GM19035 (cell line): ENCODE results near the gene MGAT5B.
"Not testable (repeated sequence)": the region's sequence is repeated elsewhere in the genome, so short reads cannot be mapped to it uniquely, and the experiment has no call there.

Experiments
- ATAC-seq: cut with Tn5 transposase; IDR thresholded peaks from one replicate; pipeline ENCODE4 v1.9.1; 2021; ENCODE audit not compliant: unreplicated experiment

Gene MGAT5B, protein sequence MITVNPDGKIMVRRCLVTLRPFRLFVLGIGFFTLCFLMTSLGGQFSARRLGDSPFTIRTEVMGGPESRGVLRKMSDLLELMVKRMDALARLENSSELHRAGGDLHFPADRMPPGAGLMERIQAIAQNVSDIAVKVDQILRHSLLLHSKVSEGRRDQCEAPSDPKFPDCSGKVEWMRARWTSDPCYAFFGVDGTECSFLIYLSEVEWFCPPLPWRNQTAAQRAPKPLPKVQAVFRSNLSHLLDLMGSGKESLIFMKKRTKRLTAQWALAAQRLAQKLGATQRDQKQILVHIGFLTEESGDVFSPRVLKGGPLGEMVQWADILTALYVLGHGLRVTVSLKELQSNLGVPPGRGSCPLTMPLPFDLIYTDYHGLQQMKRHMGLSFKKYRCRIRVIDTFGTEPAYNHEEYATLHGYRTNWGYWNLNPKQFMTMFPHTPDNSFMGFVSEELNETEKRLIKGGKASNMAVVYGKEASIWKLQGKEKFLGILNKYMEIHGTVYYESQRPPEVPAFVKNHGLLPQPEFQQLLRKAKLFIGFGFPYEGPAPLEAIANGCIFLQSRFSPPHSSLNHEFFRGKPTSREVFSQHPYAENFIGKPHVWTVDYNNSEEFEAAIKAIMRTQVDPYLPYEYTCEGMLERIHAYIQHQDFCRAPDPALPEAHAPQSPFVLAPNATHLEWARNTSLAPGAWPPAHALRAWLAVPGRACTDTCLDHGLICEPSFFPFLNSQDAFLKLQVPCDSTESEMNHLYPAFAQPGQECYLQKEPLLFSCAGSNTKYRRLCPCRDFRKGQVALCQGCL

DNA sequence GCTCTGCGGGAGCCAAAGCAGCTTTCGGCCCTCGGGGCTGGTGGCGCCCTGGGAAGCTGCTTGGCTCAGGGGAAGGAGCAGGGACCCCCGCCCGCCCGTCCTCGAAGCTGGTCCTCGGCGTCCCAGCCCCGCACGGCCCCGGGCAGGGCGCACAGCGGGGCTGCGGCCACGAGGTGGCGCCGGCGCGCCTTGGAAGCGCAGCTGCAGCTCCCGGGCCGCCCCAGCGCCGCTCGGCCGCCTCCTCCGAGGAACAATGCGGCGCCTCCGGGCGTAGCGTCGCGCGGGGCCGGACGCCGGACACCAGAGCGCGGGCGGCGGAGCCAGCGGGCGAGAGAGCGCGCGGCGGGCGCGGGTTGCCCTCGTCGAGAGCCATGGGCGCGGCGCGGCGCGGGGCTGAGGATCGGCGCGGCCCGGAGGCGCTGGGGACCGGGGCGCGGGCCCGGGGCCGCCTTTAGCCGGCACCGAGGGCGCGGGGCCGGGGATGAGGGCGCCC is at the start of gene MGAT5B:
MGAT5B (plus strand) TSS at position 229 of the 493 bp plus-strand sequence. CDS start 626 bp downstream, outside the sequence.
- ATAC-seq, result peak; percentile 74

DNA sequence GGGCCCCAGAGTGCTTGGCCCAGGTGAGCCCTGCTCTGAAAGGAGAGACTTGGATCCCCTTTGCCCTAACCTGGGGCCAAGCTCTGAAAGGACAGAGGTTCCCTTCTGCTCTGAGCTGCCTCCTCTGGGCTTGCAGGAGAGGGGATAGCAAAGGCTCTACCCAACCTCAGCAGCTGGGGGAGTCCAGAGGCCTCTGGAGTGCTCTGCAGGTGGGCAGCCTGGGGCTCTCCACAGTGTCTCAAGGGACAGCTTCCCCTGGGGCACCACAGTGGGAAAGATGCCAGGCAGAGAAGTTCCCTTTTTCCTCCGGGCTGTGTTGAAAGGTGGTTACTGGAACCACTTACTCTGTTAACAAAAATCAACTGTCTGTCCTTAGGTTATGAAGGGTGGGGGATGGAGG is 48.2 kb upstream of the MGAT5B start:
- ATAC-seq, result no peak

DNA sequence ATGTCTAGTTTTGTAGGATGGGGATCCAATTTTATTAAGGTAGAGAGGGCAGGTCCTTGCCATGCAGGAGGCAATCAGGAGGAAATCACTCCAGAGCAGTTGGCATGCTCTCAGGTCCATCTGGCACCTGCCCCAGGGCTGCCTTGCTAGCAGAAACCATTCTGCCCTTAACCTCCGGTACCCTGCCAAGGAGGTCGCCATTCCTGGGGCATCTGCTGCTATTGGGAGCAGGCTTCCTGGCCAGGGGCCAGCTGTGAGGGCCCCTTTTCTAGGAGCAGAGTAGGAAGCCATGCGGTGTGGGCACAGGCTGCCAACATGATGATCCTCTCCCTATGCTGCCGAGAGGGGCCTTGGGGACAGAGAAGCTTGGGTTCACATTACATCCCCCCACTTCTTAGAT is 47.6 kb upstream of the MGAT5B start:
- no peak for ATAC-seq

DNA sequence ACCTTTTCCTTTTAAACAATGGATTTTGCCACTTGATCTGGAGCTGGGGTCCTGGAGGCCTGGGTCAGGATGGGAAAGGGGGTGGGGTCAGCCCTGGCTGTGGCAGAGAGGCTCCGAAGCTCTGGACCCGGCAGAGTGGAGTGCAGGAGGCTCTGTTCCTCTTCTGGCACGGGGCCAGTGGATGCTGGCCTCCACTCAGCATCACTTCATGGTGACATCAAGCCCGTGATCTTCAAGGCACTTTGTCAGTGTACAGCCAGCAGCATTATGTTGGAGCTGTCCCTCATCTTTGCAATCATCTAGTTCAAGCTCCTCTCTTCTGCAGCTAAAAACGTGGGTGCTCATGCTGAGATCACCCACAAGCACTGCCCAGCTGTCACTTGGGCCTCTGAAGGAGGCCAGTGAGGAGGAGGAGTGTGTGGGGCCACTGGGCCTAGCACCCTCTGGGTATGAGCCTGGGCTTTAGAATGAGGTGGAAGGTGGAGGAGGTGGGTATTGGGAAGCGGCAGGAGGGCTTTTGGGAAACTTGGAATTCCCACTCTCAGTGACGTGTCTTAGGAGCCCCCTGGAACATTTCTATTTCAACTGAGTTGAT is 45.9 kb upstream of the MGAT5B start:
- ATAC-seq, result no peak

DNA sequence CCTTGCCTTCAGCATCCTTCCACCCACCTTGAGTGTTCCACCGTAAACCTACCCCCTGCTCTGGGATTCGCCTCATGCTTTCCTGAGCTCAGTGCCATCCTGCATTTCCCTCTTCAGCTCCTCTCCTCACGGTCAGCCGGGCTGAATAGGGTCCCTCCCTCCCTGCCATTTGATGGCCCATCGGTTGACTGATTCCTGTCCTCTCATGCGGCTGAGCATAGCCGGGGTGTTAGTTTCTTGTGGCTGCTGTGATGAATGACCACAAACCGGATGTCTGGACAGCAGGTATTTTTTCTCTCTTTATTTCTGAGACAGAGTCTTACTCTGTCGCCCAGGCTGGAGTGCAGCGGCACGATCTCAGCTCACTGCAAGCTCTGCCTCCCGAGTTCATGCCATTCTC is 44.1 kb upstream of the MGAT5B start:
- no peak for ATAC-seq

DNA sequence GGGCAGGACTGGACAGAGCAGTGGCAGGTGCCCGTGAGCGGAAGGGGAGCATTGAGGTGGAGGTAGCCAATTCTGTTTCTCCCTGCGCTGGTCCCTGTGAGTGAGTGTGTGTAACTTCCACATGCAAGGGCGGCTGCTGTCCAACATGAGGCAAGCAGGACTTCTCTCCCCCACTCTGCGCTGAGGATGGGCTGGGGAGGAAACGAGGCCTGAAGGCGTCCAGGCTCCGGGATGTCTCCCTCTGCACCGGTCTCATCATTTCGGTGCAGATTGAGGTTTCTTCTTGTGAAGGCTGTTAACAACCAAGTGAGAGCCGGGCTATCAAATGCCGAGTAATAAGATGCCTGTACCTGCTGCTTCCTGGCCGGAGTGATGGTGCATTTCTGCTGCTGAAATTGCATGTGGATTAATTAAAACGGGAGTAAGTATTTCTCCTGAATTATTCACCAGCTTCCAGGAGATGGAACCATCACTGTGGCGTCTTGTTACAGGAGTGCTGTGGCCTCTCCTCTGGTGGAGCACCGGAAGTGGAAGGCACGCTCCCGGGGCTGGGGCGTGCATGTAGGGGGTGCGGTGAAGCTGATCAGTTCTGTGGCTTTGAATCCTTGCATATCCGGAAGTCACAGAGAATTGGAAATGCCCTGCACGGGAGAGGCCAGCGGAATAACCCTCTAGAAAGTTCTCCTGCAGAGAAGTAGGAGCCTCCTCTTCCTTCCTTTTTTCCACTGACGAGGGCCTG is 41.7 kb upstream of the MGAT5B start:
- ATAC-seq, result no peak

- no peak for ATAC-seq
These were observed 40.5 kb upstream of the MGAT5B start for GRCh38 chr17:76827736-76828135.

GRCh38 chr17:76830987-76831715 is 37.1 kb upstream of the MGAT5B start:
- ATAC-seq, result no peak

DNA sequence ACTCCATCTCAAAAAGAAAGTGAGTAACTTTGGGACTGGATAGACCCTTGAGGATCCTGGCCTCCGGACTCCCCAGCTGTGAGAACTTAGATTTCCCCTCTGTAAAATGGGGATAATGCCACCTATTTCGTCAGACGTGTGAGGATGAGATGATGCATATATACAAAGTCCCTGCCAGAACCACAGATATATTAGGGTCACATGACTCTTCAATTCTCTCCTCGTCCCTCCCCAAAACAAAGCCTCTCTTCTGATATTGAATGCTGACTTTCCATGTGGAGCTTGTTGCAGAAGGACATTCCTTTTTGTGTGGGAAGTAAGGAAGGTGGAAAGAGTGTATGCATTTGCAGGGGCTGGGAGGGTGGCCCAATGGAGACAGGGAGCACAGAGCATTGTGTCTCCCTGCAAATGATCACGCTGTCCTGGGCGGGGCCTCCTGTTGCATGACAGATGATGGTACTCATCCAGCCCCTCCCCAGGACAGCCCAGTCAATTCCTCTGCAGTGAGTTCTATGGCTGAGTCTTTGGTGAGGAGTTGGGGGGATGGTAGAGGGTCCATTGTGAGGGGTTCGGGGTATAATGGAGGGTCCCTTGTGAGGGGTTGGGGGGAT is 35.1 kb upstream of the MGAT5B start:
- no peak for ATAC-seq

DNA sequence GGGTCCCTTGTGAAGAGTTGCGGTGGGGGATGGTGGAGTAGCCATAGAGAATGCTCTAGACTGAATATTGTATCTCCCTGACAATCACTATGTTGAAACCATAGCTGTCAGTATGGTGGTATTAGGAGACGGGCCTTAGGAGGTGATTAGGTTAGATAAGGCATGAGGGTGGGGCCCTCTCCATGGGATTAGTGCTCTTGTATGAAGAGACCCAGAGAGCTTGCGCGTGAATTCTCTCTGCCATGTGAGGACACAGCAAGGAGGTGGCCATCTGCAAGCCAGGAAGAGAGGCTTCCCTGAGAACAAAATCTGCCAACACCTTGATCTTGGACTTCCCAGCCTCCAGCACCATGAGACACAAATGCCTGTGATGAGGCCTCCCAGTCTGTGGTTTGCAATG is 34.5 kb upstream of the MGAT5B start:
- ATAC-seq, result no peak

- ATAC-seq, result no peak
These were observed 33.3 kb upstream of the MGAT5B start for GRCh38 chr17:76834870-76835269.

DNA sequence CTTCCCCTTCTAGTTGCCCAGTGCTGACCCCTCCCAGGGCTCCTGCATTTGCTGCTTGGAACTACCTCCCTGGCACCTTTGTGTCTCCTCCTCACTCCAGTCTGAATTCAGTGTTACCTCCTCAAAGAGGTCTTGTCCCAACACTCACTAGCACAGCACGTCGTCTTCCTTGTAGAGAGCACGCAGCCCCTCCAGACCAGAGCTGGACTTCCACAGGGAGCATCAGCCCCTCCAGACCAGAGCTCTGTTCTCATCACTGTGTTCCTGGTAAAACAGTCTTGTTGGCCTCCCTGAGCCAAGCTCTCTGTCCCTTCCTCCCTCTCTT is 27.8 kb upstream of the MGAT5B start:
- ATAC-seq, result no peak

DNA sequence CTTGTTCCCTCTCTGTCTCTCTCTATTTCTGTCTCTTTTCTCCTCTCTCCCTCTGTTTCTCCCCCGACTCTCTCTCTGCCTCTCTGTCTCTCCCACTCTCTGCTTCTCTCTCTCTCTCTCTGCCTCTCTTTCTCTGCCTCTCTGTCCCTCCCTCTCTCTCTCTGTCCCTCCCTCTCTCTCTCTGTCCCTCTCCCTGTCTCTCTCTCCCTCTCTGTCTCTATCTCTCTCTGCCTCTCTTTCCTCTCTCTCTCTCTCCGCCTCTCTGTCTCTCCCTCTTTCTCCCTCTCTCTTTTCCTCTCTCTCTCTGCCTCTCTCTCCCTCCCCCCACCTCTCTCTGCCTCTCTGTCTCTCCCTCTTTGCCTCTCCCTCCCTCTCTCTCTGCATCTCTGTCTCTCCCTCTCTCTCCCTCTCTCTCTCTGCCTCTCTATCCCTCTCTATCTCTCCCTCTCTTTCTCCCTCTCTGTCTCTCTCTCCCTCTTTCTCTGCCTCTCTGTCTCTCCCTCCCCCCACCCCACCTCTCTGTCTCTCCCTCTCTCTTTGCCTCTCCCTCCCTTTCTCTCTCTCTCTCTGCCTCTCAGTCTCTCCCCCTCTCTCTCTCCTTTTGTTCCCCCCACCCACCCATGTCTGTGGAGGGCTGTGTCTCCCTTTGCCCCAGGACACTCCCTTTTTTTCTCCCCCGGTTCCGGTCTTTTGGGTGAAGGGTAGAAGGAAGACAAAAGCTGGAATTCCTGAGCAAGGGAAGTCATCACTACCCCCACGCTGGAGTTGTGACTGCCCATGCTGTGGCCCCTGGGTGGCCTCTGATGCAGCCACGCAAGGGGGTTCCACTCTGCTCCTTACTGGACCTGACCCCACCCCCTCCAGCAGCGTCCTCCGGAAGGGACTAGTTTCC is 27.1 kb upstream of the MGAT5B start:
- no peak for ATAC-seq

GRCh38 chr17:76841776-76842405 is 26.3 kb upstream of the MGAT5B start:
- ATAC-seq, result no peak

DNA sequence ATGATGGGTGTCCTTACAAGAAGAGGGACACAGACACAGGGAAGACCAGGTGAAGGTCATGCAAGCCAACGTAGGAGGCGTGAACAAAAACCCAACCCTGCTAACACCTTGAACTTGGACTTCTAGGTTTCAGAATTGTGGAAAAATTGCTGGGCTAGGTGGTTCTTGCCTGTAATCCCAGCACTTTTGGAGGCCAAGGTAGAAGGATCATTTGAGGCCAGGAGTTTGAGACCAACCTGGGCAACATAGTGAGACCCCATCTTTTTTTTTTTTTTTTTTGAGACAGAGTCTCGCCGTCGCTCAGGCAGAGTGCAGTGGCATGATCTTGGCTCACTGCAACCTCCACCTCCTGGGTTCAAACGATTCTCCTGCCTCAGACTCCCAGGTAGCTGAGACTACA is 25.1 kb upstream of the MGAT5B start:
- ATAC-seq, result not testable (repeated sequence)

DNA sequence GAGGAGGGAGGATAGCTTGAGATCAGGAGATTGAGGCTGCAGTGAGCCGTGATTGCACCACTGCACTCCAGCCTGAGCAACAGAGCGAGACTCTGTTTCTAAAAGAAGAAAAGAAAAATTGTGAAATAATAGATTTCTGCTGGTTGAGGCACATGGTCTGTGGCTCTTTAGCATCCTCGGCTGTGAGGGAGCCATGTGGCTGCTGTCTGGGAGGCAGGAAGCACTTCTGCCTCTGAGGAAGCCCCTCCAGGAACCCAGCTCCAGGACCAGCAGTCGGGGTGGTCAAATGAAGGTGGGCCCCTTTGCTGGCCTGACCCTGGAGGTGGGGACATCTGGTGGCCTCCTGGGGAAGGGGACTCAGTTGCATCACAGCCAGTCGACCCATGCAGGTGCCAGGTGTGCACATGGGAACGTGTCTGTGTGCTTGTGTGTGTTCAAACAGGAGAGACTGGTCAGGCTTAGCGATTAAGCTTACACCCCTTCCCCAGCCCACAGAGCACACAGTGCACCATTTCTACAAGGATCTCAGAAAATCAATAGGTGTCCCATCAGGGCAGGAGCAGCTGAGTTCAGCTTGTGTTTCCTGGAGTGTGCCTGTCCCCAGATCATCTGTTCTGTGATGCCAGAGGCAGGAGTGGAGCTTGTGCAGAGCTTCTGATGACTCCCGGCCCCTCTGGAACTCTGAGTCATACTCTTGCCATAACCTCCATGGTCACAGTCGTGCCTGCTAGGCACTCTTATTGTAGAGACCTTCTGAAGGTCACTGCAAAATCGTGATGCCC is 24.3 kb upstream of the MGAT5B start:
- no peak for ATAC-seq

DNA sequence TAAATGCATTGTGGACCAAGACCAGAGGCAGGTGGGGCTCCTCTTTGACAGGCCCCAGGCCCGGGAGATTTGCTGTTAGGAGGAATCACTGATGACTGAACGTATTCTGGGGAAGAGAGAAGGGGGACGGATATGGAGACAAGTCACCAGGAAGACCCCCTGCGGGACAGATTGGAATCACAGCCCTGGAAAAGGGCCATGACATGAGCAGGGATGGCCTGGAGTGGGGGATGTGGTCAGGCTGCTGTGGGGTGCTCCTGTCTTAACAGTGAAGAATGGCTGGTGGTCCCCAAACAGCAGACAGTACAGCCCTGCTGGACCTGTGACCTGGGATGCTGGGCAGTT is 23.7 kb upstream of the MGAT5B start:
- ATAC-seq, result no peak

DNA sequence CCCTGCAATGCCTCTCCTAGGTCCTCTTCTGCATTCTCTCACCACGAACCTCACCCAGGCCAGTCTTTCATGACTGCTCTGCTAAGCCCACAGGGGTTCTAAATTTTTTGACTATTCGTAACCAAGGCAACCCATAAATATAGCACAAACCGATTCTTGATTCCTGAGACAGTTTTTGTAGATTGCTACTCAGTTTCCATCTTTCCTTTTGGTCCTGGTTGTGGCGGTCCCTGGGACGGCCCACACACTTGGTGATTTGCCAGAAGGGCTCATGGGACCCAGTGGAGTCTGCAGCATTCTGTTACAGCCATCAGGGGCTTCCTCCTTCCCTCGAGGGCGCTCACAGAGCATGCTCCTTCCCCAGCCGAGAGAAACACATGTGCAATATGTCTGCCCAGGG is 23.4 kb upstream of the MGAT5B start:
- no peak for ATAC-seq
